ENCODE data around the gene SOS1. TPM values are rescaled to one million over a fixed set of nuclear protein-coding genes. Genes with fewer than 3 reads are reported as not detected.
A peak's percentile ranks its signal among the peaks of the same experiment; 100 is the strongest.

The SOS1 gene
- total RNA-seq, 4 donors from 2014 or later: 48.6 to 64.2 (median 58.6) TPM

GRCh38 chr2:38981003-38981669 lies 139.7 kb downstream of the SOS1 start:
- Histone ChIP-seq H3K36me3 (peaks cover 0 to 32% of the 10 kb centered on the region in 2 donors), H3K4me3 (no peak overlapping the region), H3K27me3 (no peaks in the 10 kb centered on the region), H3K27ac (no peak overlapping the region), H3K9me3 (no peaks in the 10 kb centered on the region), H3K4me1 (peaks cover 0 to 2% (median 0%) of the 10 kb centered on the region in 3 donors)
- ATAC-seq: no peak
- 75 to 85% methylated on average over 3 of the region's 3 CpGs for WGBS, 2 donors (ENCODE audit: low coverage in 1 of 2)
- TF ChIP-seq, protein P1, sequence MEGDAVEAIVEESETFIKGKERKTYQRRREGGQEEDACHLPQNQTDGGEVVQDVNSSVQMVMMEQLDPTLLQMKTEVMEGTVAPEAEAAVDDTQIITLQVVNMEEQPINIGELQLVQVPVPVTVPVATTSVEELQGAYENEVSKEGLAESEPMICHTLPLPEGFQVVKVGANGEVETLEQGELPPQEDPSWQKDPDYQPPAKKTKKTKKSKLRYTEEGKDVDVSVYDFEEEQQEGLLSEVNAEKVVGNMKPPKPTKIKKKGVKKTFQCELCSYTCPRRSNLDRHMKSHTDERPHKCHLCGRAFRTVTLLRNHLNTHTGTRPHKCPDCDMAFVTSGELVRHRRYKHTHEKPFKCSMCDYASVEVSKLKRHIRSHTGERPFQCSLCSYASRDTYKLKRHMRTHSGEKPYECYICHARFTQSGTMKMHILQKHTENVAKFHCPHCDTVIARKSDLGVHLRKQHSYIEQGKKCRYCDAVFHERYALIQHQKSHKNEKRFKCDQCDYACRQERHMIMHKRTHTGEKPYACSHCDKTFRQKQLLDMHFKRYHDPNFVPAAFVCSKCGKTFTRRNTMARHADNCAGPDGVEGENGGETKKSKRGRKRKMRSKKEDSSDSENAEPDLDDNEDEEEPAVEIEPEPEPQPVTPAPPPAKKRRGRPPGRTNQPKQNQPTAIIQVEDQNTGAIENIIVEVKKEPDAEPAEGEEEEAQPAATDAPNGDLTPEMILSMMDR (IDR thresholded peaks at IDR 0.05): no peak
- TF ChIP-seq POLR2A (IDR thresholded peaks at IDR 0.05): no peak
- TF ChIP-seq EP300 (IDR thresholded peaks at IDR 0.05): no peak
- TF ChIP-seq POLR2AphosphoS5 (IDR thresholded peaks at IDR 0.05): no peak

DNA sequence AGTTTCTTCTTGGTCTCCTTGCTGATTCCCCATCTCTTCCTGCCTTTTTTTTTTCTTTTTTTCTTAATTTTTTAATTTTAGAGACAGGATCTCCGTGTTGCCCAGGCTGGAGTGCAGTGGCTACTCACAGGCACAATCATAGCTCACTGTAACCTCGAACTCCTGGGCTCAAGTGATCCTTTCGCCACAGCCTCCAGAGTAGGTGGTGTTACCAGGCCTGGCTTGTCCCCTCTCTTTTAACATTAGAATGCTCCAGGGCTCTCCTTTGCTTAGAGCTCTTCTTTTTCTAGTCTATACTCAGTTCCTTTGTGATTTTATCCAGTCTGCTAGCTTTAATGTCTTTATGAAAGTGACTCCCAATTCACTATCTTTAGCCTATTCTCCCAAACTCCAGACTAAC lies 141.9 kb downstream of the SOS1 start:
- WGBS, 2 donors (ENCODE audit: low coverage in 1 of 2): 96 to 100% methylated on average over 2 to 3 of the region's 3 CpGs
- TF ChIP-seq POLR2A (IDR thresholded peaks at IDR 0.05): no peak
- TF ChIP-seq EP300 (IDR thresholded peaks at IDR 0.05): no peak
- TF ChIP-seq POLR2AphosphoS5 (IDR thresholded peaks at IDR 0.05): no peak
- TF ChIP-seq, protein P1 (IDR thresholded peaks at IDR 0.05): no peak
- Histone ChIP-seq H3K4me3 (no peak overlapping the region), H3K27ac (no peak overlapping the region), H3K4me1 (peaks cover 0 to 16% (median 2%) of the 10 kb centered on the region in 3 donors), H3K9me3 (no peaks in the 10 kb centered on the region), H3K27me3 (no peaks in the 10 kb centered on the region), H3K36me3 (peaks cover 0 to 10% of the 10 kb centered on the region in 2 donors)
- ATAC-seq: no peak

DNA sequence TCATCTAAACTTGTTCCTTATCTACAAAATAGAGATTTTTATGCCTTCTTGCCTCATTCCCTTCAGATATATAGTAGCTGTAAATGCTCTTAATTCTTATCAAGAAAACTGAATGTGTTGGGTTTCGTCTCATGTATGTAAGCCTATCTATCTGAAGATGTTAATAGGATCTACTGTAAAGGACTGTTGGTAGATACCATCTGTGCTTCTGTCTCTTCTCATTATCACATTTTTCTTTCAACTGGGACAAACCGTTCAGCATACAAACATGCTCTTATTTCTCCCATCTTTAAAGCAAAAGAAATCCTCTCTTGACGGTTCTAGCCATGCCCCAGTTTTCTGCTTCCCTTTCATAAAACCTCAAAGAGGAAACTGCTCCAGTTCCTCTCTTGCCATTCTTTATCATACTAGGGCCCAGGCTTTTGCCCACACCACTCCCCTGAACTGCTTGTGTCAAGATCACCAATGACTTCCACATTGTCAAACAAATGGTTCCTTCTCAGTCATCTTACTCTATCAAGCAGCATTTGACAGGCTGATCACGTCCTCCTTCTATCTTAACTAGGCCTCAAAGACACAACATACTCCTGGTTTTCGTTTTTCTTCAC lies 142.5 kb downstream of the SOS1 start:
- TF ChIP-seq, protein P1 (IDR thresholded peaks at IDR 0.05): no peak
- no peak for TF ChIP-seq EP300 (IDR thresholded peaks at IDR 0.05)
- TF ChIP-seq POLR2A (IDR thresholded peaks at IDR 0.05): no peak
- TF ChIP-seq POLR2AphosphoS5 (IDR thresholded peaks at IDR 0.05): no peak
- no peak overlapping the region for H3K4me3 ChIP-seq
- H3K36me3 ChIP-seq: peaks cover 0 to 5% of the 10 kb centered on the region in 2 donors
- no peak for ATAC-seq
- H3K27ac ChIP-seq: no peak overlapping the region
- no peaks in the 10 kb centered on the region for H3K27me3 ChIP-seq
- 70 to 86% methylated on average over 5 of the region's 5 CpGs for WGBS, 2 donors (ENCODE audit: low coverage in 1 of 2)
- H3K4me1 ChIP-seq: peaks cover 0 to 16% (median 2%) of the 10 kb centered on the region in 3 donors
- H3K9me3 ChIP-seq: no peaks in the 10 kb centered on the region

DNA sequence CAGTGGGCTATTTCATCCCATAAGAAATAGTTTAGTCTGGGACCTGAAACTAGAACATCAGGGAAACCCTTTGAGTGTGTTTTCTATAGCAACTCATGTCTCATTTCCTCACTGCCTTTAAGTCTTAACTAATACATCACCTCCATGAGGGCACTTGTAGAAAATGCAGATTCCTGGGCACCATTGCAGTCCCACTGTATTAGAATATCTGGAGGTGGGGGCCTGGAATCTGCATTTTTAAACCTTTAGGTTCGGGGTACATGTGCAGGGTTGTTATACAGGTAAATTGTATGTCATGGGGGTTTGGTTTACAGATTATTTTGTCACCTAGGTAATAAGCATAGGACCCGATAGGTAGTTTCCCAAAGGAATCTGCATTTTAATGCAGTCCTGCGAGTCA lies 143.8 kb downstream of the SOS1 start:
- Histone ChIP-seq H3K4me1 (peaks cover 0 to 16% (median 2%) of the 10 kb centered on the region in 3 donors), H3K27me3 (no peaks in the 10 kb centered on the region), H3K4me3 (no peak overlapping the region), H3K27ac (no peak overlapping the region), H3K36me3 (no peaks in the 10 kb centered on the region), H3K9me3 (no peaks in the 10 kb centered on the region)
- no peak for ATAC-seq
- no peak for TF ChIP-seq POLR2AphosphoS5 (IDR thresholded peaks at IDR 0.05)
- no peak for TF ChIP-seq EP300 (IDR thresholded peaks at IDR 0.05)
- TF ChIP-seq, protein P1 (IDR thresholded peaks at IDR 0.05): no peak
- WGBS, 2 donors (ENCODE audit: low coverage in 1 of 2): 92 to 95% methylated on average over 3 of the region's 3 CpGs

DNA sequence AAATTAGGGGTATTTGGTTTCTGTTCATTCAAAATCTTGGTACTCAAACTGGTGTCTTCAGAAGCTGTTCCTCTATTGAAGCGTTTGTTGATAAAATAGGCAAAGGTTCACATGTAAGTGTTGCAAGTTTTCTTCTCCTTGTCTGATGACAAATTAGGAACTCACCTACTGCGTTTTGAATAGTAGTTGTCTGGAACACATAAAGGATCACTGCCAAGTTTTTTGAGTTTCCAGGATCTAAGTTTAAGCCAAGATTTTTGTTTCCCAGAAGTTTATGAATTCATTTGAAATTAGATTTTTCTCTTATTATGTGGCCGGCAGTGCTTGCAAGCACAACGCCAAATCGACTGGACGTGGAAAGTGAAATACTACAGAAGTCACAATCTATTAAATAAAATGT lies 145.8 kb downstream of the SOS1 start:
- peaks cover 0 to 16% (median 0%) of the 10 kb centered on the region in 3 donors for H3K4me1 ChIP-seq
- peak overlapping the region in 2 of 4 donors; percentile 8 to 48 for H3K27ac ChIP-seq
- TF ChIP-seq EP300 (IDR thresholded peaks at IDR 0.05) (no peak), POLR2AphosphoS5 (IDR thresholded peaks at IDR 0.05) (peak; percentile 66)
- no peak overlapping the region for H3K4me3 ChIP-seq
- no peaks in the 10 kb centered on the region for H3K9me3 ChIP-seq
- WGBS, 2 donors (ENCODE audit: low coverage in 1 of 2): 16 to 24% methylated on average over 5 to 6 of the region's 6 CpGs
- no peaks in the 10 kb centered on the region for H3K36me3 ChIP-seq
- H3K27me3 ChIP-seq: no peaks in the 10 kb centered on the region
- peak; percentile 53 for ATAC-seq

Measured in gastroesophageal sphincter (tissue), 4 donors.